SU-DHL-6 (cell line): ENCODE measurements around the gene R3HDM2.
"Not testable (repeated sequence)": the region's sequence is repeated elsewhere in the genome, so short reads cannot be mapped to it uniquely, and the experiment has no call there.

Experiments
- H2AFZ ChIP-seq: fragments of 200-600 bp; sonication (generic); 2 replicates; pipeline ENCODE4 v1.6.1; 2014; ENCODE audit warnings: low read depth, mild to moderate bottlenecking, moderate library complexity, mixed read lengths, antibody characterized with exemption, low read length; ENCODE audit not compliant: severe bottlenecking
- H3F3A ChIP-seq: fragments of 200-600 bp; shearing (Covaris generic); 2 replicates; pipeline ENCODE4 v1.6.0; 2016; ENCODE audit warnings: antibody characterized with exemption, mild to moderate bottlenecking; ENCODE audit not compliant: insufficient read depth
- H3K27ac ChIP-seq: fragments of 200-600 bp; sonication (generic); 2 replicates; pipeline ENCODE4 v1.5.1; 2016; ENCODE audit warnings: low read depth, mild to moderate bottlenecking, low read length, moderate library complexity, mixed read lengths
- H3K27me3 ChIP-seq: fragments of 200-600 bp; sonication (generic), shearing (Covaris generic); 2 replicates; pipeline ENCODE4 v1.6.0; 2014; ENCODE audit warnings: mild to moderate bottlenecking, low read length
- H3K36me3 ChIP-seq: fragments of 200-600 bp; sonication (generic); 2 replicates; pipeline ENCODE4 v1.6.1; 2014; ENCODE audit warnings: mild to moderate bottlenecking, low read length, mixed read lengths
- H3K4me2 ChIP-seq: fragments of 300-600, 200-600 bp; shearing (Covaris generic), sonication (generic); 2 replicates; pipeline ENCODE4 v1.6.0; 2014; ENCODE audit warnings: low read length, low read depth, mild to moderate bottlenecking; ENCODE audit not compliant: poor library complexity, severe bottlenecking
- H3K4me3 ChIP-seq: fragments of 200-600 bp; sonication (generic); 2 replicates; pipeline ENCODE4 v1.5.1; 2014; ENCODE audit warnings: antibody characterized with exemption, low read length, mild to moderate bottlenecking, mixed read lengths; ENCODE audit not compliant: insufficient read depth, poor library complexity, severe bottlenecking
- H3K79me2 ChIP-seq: fragments of 200-600 bp; sonication (generic); 2 replicates; pipeline ENCODE4 v1.6.1; 2014; ENCODE audit warnings: mild to moderate bottlenecking, low read length, moderate library complexity; ENCODE audit not compliant: insufficient read depth
- H3K9ac ChIP-seq: fragments of 200-600 bp; sonication (generic); 2 replicates; pipeline ENCODE4 v1.7.0; 2014; ENCODE audit warnings: mild to moderate bottlenecking, low read length
- H3K9me2 ChIP-seq: fragments of 200-600 bp; sonication (generic); replicated peaks from 2 replicates; pipeline ENCODE4 v1.6.1; 2014; ENCODE audit warnings: low read length; ENCODE audit not compliant: insufficient read depth
- H3K9me3 ChIP-seq: fragments of 200-600 bp; sonication (generic); 2 replicates; pipeline ENCODE4 v1.6.1; 2014; ENCODE audit warnings: low read length, mixed read lengths; ENCODE audit not compliant: insufficient read depth
- H4K20me1 ChIP-seq: fragments of 200-600 bp; sonication (generic); 2 replicates; pipeline ENCODE4 v1.6.1; 2014; ENCODE audit warnings: low read depth, mild to moderate bottlenecking, antibody characterized with exemption, low read length, moderate library complexity, mixed read lengths
- CTCF ChIP-seq: fragments of 200-600 bp; sonication (generic); IDR thresholded peaks from one replicate; pipeline ENCODE4 v1.5.1; 2017; ENCODE audit warnings: antibody characterized with exemption, mild to moderate bottlenecking, low read length, moderate library complexity; ENCODE audit not compliant: insufficient read depth, poor library complexity, severe bottlenecking
- EZH2phosphoT487 ChIP-seq: fragments of 200-600 bp; sonication (generic), shearing (Covaris generic); conservative IDR thresholded peaks from 2 replicates; pipeline ENCODE4 v1.6.1; 2018; ENCODE audit warnings: mild to moderate bottlenecking, antibody characterized with exemption, low read length, moderate library complexity, mixed read lengths

The R3HDM2 gene

GRCh38 chr12:57299514-57300016, 131.3 kb downstream of the R3HDM2 start:
- Histone ChIP-seq H3K36me3 (peaks cover 16% of the 10 kb centered on the region; the same call in 1 of the 2 replicates), H3K79me2 (no peaks in the 10 kb centered on the region), H3K9me2 (no peaks in the 10 kb centered on the region), H3K4me2 (no peak overlapping the region), H3K4me3 (no peak overlapping the region), H3K27ac (no peak overlapping the region), H2AFZ (no peak overlapping the region), H3K9me3 (no peaks in the 10 kb centered on the region), H4K20me1 (no peaks in the 10 kb centered on the region), H3F3A (no peaks in the 10 kb centered on the region), H3K9ac (no peak overlapping the region), H3K27me3 (no peaks in the 10 kb centered on the region)
- no peak for TF ChIP-seq EZH2phosphoT487
- no peak for TF ChIP-seq CTCF

GRCh38 chr12:57296291-57296690, 134.6 kb downstream of the R3HDM2 start:
- Histone ChIP-seq H3K27ac (no peak overlapping the region), H3K9me3 (no peaks in the 10 kb centered on the region), H3F3A (no peaks in the 10 kb centered on the region), H3K4me2 (no peak overlapping the region), H3K4me3 (no peak overlapping the region), H3K9me2 (no peaks in the 10 kb centered on the region), H3K9ac (no peak overlapping the region), H2AFZ (no peak overlapping the region), H3K27me3 (no peaks in the 10 kb centered on the region), H3K36me3 (peaks cover 16% of the 10 kb centered on the region; the same call in 1 of the 2 replicates), H3K79me2 (no peaks in the 10 kb centered on the region), H4K20me1 (no peaks in the 10 kb centered on the region)
- TF ChIP-seq EZH2phosphoT487, result no peak
- no peak for TF ChIP-seq CTCF

DNA sequence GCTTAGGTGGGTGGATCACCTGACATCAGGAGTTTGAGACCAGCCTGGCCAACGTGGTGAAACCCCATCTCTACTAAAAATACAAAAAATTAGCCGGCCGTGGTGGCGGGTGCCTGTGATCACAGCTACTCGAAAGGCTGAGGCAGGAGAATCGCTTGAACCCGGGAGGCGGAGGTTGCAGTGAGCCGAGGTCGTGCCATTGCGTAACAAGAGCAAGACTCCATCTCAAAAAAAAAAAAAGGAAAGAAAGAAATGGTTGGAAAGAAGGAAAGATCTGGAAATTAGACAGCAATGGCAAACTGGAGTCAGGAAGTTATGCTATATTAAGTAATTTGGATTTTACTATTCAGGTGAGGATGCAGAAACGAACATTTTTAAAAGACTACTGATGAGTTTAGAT, 148.8 kb downstream of the R3HDM2 start:
- H2AFZ ChIP-seq, H3K4me2 ChIP-seq, H3K9ac ChIP-seq, H3K27me3 ChIP-seq, H3K4me3 ChIP-seq, H3K9me3 ChIP-seq, H3K36me3 ChIP-seq, H4K20me1 ChIP-seq, H3K9me2 ChIP-seq, H3F3A ChIP-seq, H3K79me2 ChIP-seq, H3K27ac ChIP-seq: not testable (repeated sequence)

DNA sequence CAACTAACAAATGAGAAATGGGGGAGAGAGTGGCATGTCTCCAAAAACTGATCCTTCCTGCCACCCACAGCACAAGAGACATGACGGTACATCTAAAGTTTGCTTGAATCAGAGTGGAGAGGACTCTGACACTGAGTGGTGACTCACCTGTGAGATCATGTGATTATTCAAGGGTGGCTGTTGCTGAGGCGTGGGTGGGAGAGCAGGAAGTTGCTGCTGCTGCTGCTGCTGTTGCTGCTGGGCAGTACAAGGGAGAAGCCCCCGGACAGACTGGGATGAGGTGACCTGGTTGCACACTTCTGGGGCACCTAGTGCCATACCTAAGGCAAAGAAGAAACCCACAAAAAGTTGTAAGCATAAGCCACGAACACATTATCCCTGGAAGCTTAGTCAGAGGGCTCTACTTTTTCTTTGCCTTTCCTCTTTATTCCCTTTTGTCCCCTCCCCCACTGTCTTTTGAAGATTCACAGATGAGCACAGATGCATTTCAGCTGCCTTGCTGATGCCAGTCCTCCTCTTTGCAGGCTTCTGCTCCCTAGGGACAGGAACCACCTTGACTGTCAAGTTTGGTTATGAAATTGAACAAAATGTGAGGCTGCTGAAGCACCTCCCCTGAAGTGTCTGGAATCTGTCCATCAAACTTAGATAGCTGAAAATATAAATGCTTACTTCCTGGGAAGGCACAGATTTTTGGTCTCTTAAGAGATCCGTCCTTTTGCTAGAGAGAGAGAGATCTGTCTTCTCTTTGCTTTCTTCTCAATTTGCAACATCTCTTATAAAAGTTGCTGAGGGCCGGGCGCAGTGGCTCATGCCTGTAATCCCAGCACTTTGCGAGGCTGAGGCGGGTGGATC, 150.4 kb downstream of the R3HDM2 start:
- TF ChIP-seq EZH2phosphoT487 (no peak), CTCF (no peak)
- peak overlapping the region; percentile 39 for H3K4me2 ChIP-seq
- no peaks in the 10 kb centered on the region for H3K79me2 ChIP-seq
- H3K27ac ChIP-seq, result peak overlapping the region; percentile 60
- 0 out of 2 replicates have a peak, but pooled peaks cover 4% of the 10 kb centered on the region for H3K36me3 ChIP-seq
- no peak overlapping the region for H3K4me3 ChIP-seq
- no peaks in the 10 kb centered on the region for H3K9me3 ChIP-seq
- H3F3A ChIP-seq, result no peaks in the 10 kb centered on the region
- no peak overlapping the region for H2AFZ ChIP-seq
- H3K9ac ChIP-seq, result peak overlapping the region; percentile 30
- no peaks in the 10 kb centered on the region for H3K27me3 ChIP-seq
- no peaks in the 10 kb centered on the region for H4K20me1 ChIP-seq
- H3K9me2 ChIP-seq, result no peaks in the 10 kb centered on the region
